K562 (cell line): ENCODE results near the gene KHDRBS2. TPM values are rescaled to one million over a fixed set of nuclear protein-coding genes. Genes with fewer than 3 reads are reported as not detected.

Source experiments
- ILK ChIP-seq: fragments of 450-650 bp; IDR thresholded peaks from 2 replicates; pipeline ENCODE4 v1.6.1; 2016; ENCODE audit warnings: missing genetic modification characterization, low read depth, mild to moderate bottlenecking, missing compliant biosample characterization, moderate library complexity, borderline replicate concordance
- KHSRP ChIP-seq: fragments of 450-650 bp; IDR thresholded peaks from 2 replicates; pipeline ENCODE4 v1.6.1; 2017
- MYC ChIP-seq, 2 experiments: fragments of 250-450 bp in 1 of 2; sonication (Bioruptor Pico) in 1 of 2; IDR thresholded peaks; 2 replicates each; pipeline versions ENCODE4 v1.5.1 to v1.6.1; 2012 to 2021; ENCODE audit warnings: low read depth in 2 of 2, borderline replicate concordance in 1 of 2, improper control_type of control experiment in 1 of 2, low read length in 1 of 2, mild to moderate bottlenecking in 1 of 2, moderate library complexity in 1 of 2
- PCBP1 ChIP-seq: fragments of 200-400 bp; formaldehyde crosslinking; IDR thresholded peaks from 2 replicates; pipeline ENCODE4 v1.6.1; 2018; ENCODE audit warnings: mild to moderate bottlenecking, low read depth, low read length; ENCODE audit not compliant: poor library complexity, severe bottlenecking
- SLC30A9 ChIP-seq: fragments of 250-450 bp; sonication (Bioruptor Pico); IDR thresholded peaks from 2 replicates; pipeline ENCODE4 v1.8.0; 2022; ENCODE audit warnings: mild to moderate bottlenecking, moderate library complexity
- ZNF589 ChIP-seq: fragments of 200-800 bp; sonication (Bioruptor generic); IDR thresholded peaks from 2 replicates; pipeline ENCODE4 v1.6.1; 2016; ENCODE audit warnings: low read depth, missing genetic modification characterization, missing compliant biosample characterization
- ZNF717 ChIP-seq: fragments of 250-450 bp; sonication (Bioruptor Pico); IDR thresholded peaks from 2 replicates; pipeline ENCODE4 v1.5.0; 2021
- polyA plus RNA-seq, 8 experiments: library from polyadenylated mRNA; depleted of rRNA in 4 of 8; stranded (reverse) in 5 of 8; unstranded in 3 of 8; fragments of >200 nt; fragmentation: Nextera tagmentation in 2 of 8; fragmentation: Illumina TruSeq in 1 of 8; extraction: Ambion mirVana in 2 of 8; extraction: Trizol in 1 of 8; gene quantifications; 2 replicates each; pipeline versions ENCODE4 v1.2.1 to v1.2.3, GENCODE V29; 2011 to 2014; ENCODE audit warnings: inconsistent platforms in 1 of 8, missing spikeins in 1 of 8
- total RNA-seq, 7 experiments: library from RNA; depleted of rRNA in 6 of 7; stranded (reverse); fragments of >200 nt in 6 of 7; fragmentation: Illumina TruSeq in 2 of 7; extraction: Trizol in 2 of 7; gene quantifications; 2 replicates each; pipeline versions ENCODE4 v1.2.1 to v1.2.3, GENCODE V29; 2011 to 2021; ENCODE audit warnings: low replicate concordance in 1 of 7
- TF ChIP-seq, protein P1 (sequence below): sonication (generic); formaldehyde crosslinking; IDR thresholded peaks from 2 replicates; pipeline ENCODE4 v1.8.1; 2023; ENCODE audit warnings: mild to moderate bottlenecking, missing genetic modification reagents, moderate library complexity
- TF ChIP-seq, protein P2 (sequence below): fragments of 450-650 bp; IDR thresholded peaks from 2 replicates; pipeline ENCODE4 v1.6.1; 2017; ENCODE audit warnings: antibody characterized with exemption

KHDRBS2 gene
- total and polyA plus RNA-seq, 9 of the 15 experiments (the other 6 are each of a cell fraction or from before 2014, with no cell fraction given): not detected

DNA sequence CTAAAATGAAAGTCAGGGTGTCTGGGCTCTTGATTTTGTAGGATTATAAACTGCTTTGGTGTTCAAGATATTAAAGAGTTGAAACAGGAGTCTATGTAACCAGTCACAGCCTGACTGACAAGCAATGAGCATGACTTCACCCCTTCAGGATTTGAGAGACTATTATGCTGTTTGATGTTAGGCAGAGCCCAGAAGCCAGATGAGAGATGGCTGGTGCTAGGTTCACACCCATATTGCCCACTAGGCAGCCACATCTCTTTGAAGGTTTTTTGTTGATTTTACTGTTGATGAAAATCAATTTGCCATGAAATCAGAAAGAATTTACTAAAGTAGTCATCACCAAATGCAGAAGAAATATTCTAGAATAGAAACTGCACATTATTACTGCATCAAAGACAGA lies 243.6 kb downstream of the KHDRBS2 start (continued):
- TF ChIP-seq KHSRP (no peak), PCBP1 (no peak), SLC30A9 (CRISPR knock-in tag) (no peak), MYC (IDR thresholded peaks at IDR 0.05; ENCODE audit: low read depth, low read length) (no peak), MYC (CRISPR knock-in tag; IDR thresholded peaks at IDR 0.05; ENCODE audit: borderline replicate concordance, low read depth) (no peak), ZNF589 (CRISPR knock-in tag) (no peak), ZNF717 (no peak), ILK (no peak)
- TF ChIP-seq, protein P1, sequence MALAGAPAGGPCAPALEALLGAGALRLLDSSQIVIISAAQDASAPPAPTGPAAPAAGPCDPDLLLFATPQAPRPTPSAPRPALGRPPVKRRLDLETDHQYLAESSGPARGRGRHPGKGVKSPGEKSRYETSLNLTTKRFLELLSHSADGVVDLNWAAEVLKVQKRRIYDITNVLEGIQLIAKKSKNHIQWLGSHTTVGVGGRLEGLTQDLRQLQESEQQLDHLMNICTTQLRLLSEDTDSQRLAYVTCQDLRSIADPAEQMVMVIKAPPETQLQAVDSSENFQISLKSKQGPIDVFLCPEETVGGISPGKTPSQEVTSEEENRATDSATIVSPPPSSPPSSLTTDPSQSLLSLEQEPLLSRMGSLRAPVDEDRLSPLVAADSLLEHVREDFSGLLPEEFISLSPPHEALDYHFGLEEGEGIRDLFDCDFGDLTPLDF (CRISPR knock-in tag): no peak
- TF ChIP-seq, protein P2, sequence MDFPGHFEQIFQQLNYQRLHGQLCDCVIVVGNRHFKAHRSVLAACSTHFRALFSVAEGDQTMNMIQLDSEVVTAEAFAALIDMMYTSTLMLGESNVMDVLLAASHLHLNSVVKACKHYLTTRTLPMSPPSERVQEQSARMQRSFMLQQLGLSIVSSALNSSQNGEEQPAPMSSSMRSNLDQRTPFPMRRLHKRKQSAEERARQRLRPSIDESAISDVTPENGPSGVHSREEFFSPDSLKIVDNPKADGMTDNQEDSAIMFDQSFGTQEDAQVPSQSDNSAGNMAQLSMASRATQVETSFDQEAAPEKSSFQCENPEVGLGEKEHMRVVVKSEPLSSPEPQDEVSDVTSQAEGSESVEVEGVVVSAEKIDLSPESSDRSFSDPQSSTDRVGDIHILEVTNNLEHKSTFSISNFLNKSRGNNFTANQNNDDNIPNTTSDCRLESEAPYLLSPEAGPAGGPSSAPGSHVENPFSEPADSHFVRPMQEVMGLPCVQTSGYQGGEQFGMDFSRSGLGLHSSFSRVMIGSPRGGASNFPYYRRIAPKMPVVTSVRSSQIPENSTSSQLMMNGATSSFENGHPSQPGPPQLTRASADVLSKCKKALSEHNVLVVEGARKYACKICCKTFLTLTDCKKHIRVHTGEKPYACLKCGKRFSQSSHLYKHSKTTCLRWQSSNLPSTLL: no peak
